ENCODE results near the gene MLST8.
A peak's percentile ranks its signal among the peaks of the same experiment; 100 is the strongest.

The MLST8 gene

GRCh38 chr16:2209258-2210008, 4.2 kb downstream of the MLST8 start:
- no peak for DNase-seq

- no peak for DNase-seq
Measured at GRCh38 chr16:2210009-2210332, 4.7 kb downstream of the MLST8 start.

GRCh38 chr16:2210386-2211365, 5.4 kb downstream of the MLST8 start, which contains the start of gene BRICD5:
BRICD5 (minus strand) TSS chr16:2210863; CDS start chr16:2210833, 30 bp downstream.
- DNase-seq, result no peak

- DNase-seq, result no peak
Measured at GRCh38 chr16:2211923-2212347, 6.7 kb downstream of the MLST8 start.

GRCh38 chr16:2212362-2213324, 7.4 kb downstream of the MLST8 start:
- DNase-seq, result peak in 1 of 2 donors; percentile 42

GRCh38 chr16:2213817-2214718, 8.8 kb downstream of the MLST8 start:
- DNase-seq, result no peak

- DNase-seq, result no peak
Measured at GRCh38 chr16:2214719-2214968, 9.4 kb downstream of the MLST8 start, which contains the start of gene PGP. PGP (minus strand) TSS chr16:2214840; CDS start chr16:2214777, 63 bp downstream.

GRCh38 chr16:2216330-2216729, 11.1 kb downstream of the MLST8 start:
- DNase-seq, result no peak

- DNase-seq, result peak; percentile 99
Measured at GRCh38 chr16:2223221-2223941, 18.1 kb downstream of the MLST8 start, which contains the start of gene E4F1. E4F1 (plus strand) TSS chr16:2223591; CDS start chr16:2223614, 23 bp downstream.

- peak; percentile 24 to 52 for DNase-seq
Measured at GRCh38 chr16:2223942-2224486, 18.8 kb downstream of the MLST8 start.

- DNase-seq, result no peak
Measured at GRCh38 chr16:2226245-2226793, 21.1 kb downstream of the MLST8 start.

- DNase-seq, result no peak
Measured at GRCh38 chr16:2226918-2227317, 21.7 kb downstream of the MLST8 start.

GRCh38 chr16:2228161-2228824, 23.0 kb downstream of the MLST8 start:
- no peak for DNase-seq

- no peak for DNase-seq
Measured at GRCh38 chr16:2229091-2229490, 23.8 kb downstream of the MLST8 start.

- DNase-seq, result no peak
Measured at GRCh38 chr16:2229632-2230250, 24.5 kb downstream of the MLST8 start.

- DNase-seq, result no peak
Measured at GRCh38 chr16:2230376-2230775, 25.1 kb downstream of the MLST8 start.

- no peak for DNase-seq
Measured at GRCh38 chr16:2231016-2231931, 26.0 kb downstream of the MLST8 start.
